Amniotic stem cell (primary cell): Measurements from ENCODE around the gene IQGAP2.
A peak's percentile ranks its signal among the peaks of the same experiment; 100 is the strongest.
"Not testable (repeated sequence)": the region's sequence is repeated elsewhere in the genome, so short reads cannot be mapped to it uniquely, and the experiment has no call there.

Source experiments
- DNase-seq: peaks from one replicate; lab custom pipeline; 2025; lab: John Stamatoyannopoulos, UW

Gene IQGAP2

DNA sequence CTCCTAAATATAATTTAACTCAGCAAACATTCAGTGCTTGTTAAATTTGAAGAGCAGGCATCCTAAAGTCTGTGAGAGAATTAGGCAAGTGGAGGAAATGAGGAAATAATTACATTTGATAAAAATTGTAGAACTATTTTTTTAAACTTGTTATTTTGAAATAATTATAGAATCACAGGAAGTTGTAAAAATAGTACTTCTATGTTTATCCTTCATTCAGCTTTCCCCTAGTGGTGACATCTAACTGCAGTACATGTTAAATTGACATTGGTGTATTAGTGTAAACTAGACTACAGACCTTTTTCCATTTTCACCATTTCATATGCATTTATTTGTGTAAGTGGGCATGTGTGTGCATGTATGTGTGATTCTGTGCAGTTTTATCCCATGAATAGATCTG is 168.5 kb downstream of the IQGAP2 start:
- DNase-seq: no peak

DNA sequence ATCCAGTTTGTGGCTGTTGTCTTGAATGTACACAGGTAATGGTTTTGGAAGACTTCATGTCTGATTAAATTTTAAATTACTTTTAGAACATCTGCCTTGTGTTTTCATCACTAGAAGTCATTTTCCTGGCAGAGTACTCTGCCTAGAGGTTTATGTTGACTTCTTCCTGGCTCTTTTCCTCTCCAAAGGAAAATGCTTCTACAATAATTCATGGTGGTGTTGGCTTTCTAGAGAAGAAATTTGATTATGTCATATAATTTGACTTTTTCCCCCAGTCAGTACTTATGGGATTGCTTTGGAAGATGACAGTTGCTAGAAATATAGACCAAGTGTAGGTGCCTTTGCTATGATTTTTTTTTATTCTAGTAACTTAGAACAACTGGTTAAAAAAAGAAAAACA is 173.4 kb downstream of the IQGAP2 start:
- DNase-seq: no peak

DNA sequence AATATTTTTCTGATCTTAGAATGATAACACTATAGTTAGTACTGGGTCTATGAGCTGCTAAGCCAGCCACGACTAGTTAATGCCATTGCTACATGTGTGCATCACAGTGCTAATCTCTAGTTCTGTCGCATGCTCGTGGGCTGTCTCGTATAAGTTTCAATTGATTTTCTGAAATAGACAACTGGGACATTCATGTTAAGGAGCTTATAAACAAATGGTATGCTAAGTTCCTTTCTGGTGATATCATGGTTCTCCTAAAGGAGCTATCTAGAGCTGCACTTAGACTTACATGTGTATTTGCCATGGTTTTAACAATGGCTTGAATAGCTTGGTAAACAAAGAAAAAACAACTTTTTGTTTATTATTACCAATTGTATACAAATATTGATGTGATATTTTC is 173.9 kb downstream of the IQGAP2 start:
- no peak for DNase-seq

DNA sequence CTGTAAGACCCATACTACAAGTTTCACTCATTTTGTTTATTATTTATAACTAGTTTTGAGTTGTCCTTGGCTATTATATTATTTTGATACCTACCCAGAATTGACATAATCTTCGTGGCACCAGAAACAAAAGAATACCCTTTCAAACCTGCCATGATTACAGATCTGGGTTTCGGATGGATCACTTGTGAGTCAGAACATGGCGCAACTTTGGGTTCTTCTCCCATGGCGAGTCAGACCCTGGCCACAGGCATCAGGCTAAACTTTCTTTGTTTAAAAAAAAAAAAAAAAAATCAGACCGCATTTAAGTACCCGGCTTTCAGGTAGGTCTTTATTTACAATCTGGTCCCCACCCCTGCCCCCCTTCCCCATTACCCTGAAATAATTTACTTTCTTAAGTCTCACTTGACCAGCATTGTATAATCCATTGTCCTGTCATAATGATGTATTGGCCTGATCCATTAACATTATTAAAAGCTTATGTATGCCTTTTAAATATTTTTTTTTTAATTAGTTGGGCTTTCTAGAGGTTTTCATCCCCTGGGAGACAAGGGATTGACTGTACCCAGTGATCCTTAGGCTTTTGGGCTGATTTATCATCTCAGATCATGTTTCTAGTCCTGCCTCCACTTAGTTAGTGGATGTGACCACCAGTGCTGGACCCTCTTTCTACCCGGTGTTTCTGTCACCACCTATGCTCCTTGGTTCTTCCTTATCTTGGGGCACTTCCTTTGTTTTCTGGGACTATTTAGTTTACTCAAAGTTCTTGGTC is 176.3 kb downstream of the IQGAP2 start:
- DNase-seq: no peak

DNA sequence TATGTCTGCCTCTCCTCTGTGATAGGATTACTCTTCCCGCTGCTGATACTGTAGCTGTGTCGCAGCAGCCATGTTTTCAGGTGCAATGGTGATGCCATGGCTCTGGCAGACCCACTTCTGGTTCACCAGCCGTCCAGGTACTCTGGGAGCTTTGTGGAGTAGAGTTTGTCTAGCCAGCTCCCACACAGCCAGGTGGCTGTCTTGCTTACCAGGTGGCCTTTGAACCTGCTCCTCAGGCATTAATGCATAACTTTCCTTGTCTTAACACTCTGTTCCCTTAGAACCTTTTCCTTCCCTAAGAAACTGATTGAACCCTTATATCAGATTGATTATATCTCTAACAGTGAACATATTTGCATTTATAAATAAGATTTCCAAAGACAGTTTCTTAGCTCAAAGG is 177.9 kb downstream of the IQGAP2 start:
- no peak for DNase-seq

DNA sequence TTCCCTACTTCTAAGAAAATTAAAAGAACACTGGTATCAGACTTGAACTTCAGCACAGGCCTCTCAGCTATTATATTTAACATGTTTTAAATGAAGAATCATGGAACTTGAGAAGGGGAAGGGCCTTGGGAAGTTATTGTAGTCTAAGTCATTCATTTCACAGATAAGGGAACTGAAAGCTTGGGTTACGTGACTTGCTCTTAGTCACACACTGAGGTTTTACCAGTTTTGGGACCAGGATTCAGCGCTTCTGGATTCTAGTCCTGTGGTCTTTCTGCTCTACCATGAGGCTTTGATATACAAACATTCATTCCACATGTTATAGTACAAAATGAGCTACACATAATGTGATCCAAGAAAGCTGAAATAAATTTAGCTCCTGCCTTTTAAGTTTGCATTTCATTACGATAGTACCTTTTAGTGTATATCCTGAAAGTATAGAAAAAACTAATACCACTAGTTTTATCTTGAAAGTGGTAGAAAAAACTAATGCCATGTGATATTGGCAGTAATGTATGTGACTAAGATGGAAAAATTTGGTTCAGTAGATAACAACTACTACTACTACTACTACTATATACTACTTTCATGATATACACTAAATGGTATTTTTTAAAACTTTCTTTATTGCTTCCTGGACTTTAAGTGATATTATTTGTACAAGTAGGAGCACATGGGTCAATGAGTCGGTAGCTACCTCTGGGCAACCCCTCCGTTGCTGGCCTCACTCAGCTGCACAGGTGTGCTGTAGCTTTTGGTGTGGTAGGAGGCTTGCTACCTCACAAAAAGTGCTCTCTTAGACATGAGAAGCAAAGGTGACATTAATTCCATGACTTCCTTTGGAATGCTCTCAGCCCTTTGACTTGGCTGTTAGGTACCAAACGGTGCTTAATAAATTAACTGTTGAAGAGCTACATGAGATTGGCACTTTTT is 179.4 kb downstream of the IQGAP2 start:
- DNase-seq: peak; percentile 11

DNA sequence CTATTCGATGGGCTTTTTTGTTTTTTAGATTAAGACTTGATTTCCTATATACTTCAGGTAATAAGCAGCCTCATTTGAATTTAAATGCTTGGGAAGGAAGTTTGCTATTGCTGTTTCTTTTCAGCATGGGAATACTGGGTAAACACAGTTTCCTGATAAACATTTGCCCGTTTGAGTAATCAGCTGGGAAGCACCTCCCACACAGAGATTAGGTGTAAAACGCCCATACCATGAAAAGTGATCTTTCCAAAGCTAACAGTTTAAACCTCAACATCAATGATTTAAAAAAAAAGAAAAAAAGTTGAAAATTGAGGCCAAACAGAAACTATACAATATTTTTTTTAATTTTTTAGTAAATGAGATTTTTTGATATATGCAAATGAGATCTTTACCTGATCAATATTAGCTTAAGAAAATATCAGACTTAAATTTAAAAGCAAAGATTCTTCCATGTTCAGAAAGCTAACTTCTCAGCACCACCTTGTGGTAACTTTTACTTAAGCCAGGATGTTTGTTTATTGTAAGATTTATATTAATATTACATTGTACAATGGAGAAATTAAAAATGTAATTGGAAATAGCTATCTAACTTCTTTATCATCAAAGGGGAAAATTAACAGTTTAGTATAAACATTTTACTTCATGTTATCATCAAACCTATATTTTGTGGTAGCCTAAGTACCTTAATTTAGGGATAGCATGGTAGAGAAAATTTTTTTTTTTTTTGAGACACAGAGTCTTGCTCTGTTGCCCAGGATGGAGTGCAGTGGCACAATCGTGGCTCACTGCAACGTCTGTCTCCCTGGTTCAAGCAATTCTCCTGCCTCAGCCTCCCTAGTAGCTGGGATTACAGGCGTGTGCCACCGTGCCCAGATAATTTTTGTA is 180.3 kb downstream of the IQGAP2 start:
- DNase-seq: no peak

DNA sequence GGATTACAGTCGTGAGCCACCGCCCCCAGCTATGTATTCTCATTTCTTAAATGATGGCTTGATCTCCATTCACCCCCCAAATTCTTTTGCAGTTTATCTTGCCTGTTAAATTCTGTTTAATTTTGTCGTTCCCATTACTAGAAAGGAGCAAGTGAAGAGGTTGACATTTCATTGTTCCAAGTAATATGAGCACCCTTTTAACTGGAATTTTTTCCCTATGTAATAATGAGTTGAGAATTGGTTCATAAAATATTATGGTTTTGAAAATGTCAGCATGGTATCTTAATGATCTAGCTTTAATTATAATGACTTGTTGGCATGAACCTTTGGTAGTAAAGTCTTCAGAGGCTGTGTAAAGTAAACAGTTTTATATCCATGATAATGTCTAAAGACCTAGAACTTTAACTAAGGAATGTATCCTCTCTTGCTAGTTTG is 182.7 kb downstream of the IQGAP2 start:
- no peak for DNase-seq

DNA sequence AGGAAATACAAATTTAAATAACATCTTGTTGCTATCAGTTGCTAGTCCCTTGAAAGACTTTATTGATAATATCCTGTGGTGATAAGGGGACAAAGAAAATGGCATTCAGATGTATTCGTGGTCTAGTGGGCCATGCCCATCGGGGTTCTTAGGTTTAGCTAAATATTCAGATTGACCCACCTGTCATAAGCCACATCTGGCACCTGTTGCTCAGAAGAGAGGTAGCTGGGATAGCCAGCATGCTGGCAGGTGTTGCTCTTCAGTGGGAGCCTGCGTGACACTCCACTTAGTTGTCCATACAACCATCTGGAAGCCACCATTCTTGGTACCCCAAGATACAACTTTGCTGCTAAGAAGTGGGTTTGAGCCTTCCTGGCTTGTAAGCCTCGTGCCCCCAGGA is 183.4 kb downstream of the IQGAP2 start:
- DNase-seq: no peak

DNA sequence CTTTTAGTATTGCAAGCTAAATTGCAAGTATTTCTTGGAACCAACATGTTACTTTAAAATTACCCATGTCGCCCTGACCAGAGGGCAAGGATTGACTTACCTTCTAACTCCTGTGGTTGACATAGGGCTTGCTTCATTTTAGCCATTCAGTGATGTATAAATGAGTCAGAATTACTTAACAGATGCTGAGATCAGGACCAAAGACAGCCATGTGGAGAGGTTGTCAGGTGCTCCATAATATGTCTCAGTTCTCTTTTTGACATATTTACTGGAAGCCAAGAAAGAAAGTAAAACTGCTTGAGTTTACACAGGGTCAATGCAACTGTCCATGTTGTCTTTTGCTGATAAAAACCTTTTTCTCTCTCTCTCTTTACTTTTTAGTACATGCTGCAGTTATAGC is 186.9 kb downstream of the IQGAP2 start:
- DNase-seq: no peak

DNA sequence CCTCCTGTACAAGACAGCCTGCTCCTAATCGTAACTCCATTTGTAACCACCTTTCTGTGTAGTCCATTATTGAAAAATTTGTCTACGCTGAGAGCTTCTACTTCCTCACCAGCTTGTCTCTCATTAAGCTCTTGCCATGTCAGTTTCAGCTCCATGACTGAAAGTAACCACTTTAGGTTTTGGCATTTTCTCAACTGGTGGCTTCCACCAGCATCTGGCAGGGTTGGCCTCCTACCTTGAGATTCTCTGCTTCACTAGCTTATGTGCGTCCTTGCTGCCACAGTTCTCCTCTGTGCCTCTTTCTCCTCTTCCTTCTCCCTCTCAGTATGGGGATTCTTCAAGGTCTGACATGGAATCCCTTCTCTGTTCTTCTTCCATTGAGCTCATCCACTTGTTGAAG is 188.3 kb downstream of the IQGAP2 start:
- no peak for DNase-seq

DNA sequence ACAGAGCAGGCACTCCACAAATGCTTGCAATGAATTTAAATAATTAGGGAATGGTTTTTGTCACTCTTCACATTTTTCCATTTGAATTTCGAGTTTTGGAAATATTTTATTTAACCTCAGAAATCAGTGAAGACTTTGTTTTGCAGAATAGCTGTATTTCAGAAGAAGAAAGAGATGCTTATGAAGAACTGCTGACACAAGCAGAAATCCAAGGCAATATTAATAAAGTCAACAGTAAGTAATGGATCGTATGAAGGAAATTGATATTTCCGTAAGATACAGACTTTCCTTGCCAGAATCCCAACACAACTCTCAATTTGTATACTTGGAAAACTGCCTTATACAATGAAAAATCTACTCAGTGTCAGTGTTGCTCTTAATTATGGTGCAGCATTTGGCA is 189.6 kb downstream of the IQGAP2 start:
- DNase-seq: no peak

DNA sequence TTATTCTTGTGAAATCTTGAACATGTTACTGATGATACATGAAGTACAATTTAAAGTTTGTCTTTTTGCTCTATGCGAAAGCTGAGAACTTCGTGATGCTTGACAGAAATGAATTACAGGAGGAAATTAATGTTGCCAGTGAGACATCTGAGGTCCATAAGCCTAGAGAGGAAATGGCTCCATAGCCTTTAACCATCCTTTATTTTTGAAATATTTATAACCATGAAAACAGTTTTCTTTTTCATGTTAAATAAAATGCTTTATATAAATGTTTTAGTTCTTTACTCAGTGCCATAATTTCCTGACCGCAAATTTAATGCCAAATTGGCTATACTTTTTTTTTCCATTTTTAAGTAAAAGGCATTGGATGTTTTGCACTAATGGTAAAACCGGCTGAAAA is 191.0 kb downstream of the IQGAP2 start:
- DNase-seq: no peak

DNA sequence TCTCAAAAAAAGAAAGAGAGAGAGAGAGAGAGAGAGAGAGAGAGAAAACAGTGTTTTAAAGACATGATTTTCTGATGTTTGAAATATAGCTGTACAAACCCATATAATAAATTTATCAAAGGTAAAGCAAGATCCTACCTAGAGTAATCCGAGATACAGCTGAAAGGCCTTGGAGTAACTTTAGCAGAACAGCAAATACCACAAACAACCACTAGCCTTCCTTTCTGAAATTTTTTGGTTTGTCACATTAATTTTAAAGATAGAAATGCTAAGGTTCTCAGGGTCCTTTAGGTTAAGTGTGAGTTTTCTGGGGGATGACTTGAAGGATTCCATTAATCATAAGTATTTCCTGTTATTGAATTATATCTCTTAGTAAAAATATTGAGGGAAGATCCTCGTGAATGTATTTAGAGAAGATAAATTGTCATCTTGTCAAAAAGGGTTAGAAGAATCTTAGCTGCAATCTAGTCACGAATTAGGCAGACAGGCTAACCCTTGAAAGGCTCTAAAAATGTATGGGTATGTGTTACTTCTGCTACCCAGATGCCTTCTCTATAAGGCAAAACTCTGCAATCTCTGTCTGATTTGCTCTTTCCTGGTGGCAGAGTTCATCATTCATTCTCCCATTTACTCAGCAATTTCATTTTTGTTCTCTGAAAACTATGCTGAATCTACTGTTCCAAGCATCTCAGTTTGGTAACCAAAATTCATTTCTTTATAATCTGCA is 192.8 kb downstream of the IQGAP2 start:
- DNase-seq: no peak

DNA sequence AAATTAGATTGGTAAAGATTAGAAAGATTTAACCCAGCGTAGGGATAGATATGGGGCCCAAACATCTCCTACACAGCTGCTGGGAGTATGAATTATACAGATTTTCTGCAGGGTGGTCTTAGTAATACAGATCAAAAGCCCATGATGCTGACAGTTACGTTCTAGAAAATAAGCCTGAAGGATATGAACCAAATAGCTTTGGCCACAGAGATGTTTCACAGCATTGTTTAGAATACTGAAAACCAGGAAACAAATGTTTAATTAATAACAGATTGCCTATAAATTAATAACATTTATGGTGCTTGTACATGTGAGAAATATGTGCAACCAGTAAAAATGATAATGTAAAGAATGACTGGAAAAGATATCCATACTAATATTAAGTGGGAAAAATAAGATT is 195.4 kb downstream of the IQGAP2 start:
- no peak for DNase-seq

DNA sequence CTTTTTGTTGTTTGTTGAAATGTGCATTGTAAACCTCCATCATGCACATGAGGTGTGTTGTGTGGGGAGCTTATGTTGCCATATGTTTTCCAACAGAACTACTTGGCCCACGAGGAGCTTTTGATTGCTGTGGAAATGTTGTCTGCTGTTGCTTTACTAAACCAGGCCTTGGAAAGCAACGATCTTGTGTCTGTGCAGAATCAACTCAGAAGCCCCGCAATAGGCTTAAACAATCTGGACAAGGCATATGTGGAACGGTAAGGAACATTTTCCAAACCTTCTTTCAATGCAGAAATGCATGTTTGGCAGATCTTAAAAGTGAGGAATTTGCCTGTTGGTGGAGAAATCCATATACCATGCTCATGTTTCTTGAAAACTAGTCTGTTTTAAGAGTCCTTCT is 197.6 kb downstream of the IQGAP2 start:
- no peak for DNase-seq

DNA sequence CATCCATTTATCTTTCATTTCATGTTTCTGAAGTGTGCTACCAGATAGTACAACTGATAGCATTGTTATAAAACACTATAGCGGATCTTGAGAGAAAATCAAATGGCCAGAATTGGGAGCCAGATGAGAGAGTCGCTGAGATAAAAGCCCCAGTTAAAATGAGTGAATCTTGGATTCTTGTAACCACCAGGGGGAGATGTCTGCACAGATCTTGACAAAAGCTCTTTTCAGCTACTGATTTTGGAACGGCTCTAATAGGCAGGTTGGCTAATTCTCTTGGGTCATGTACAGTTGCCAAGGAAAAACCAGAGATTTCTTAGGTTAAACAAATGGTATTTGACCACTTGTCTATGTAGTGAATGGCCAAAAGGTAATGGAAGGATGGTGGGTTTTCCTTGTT is 198.4 kb downstream of the IQGAP2 start:
- peak; percentile 74 for DNase-seq

DNA sequence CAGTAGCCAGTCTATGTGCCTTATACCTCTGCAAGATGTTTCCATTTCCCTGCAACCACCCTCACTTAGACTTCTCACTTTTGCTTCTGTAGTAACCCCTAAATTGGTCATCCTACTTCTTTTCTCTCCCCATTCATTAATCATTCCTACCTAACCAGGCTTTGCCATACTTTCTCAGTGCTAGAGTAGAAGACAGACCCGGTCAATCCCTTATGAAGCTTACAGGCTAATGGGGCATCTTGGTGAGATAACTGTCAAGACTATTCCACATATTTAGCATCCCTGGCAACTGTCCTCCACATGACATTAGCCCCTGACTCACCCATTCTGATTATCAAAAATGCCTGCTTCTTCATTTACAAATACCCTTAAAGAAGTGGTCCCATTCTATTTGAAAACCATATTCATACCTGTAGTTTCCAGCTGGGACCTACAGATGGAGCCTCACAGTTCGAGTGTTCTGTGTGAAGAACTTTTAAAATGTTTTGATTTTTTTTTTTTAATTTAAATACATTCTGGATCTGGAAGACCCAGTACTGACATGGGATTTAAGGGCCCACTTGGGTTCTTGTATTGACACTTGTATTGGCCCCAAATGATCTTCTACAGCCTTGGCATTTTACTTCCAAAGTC is 199.1 kb downstream of the IQGAP2 start:
- DNase-seq: no peak

DNA sequence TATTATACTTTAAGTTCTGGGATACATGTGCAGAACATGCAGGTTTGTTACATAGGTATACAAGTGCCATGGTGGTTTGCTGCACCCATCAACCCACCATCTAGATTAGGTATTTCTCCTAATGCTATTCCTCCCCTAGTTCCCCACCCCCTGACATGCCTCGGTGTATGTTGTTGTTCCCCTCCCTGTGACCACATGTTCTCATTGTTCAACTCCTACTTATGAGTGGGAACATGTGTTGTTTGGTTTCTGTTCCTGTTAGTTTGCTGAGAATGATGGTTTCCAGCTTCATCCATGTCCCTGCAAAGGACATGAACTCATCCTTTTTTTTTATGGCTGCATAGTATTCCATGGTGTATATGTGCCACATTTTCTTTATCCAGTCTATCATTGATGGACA is 200.9 kb downstream of the IQGAP2 start:
- DNase-seq: not testable (repeated sequence)

DNA sequence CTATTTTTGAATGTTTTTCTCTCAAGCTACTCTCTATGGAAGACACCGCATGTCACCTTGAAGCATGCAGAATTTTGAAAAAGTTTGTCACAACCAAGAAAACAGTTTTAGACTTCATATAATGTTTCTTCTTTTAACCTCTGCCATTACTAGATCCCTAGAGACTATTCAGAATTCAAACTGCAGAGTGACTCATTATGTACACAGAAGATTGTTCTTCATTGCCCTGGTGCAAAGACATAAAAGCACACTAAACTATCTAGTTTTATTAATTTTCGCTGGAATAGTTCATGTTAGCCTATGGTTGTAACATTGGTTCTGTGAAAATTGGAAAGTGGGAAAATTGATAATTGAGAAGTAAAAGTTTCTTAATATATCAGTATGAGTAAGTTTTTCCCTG is 201.8 kb downstream of the IQGAP2 start:
- no peak for DNase-seq

DNA sequence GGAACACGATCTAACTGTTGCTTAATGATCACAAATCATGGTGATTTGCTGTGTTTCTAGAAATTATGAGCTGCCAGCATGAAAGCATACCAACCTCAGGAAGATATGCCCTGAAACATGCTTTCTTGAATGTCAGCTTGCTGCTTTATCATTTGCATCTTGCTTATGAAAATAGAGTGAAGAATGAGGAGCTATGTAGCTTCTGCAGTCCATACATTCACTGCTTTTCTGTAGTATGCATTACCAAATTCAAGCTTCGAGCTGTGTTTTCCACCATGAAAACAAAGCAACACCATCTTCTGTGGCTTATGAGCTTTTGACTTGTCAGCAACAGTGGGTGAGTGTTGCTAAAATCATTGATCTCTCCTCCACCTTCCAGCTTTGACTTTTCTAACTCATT is 203.6 kb downstream of the IQGAP2 start:
- DNase-seq: no peak
